Stimulated activated CD4-positive, alpha-beta T cell treated with anti-CD3 and anti-CD28 coated beads, TNF-alpha, amount 100 ng/mL, for 48 hours (primary cell): ENCODE measurements around the gene BCAS3.

ENCODE experiments used
- DNase-seq, 3 donors: peaks; one replicate each; pipeline ENCODE4 v3.0.0-alpha.2; 2020; ENCODE audit warnings: low read depth in 3 of 3

BCAS3 gene

GRCh38 chr17:61064087-61064951 lies 386.7 kb downstream of the BCAS3 start:
- DNase-seq: no peak

GRCh38 chr17:61065263-61065773 lies 387.7 kb downstream of the BCAS3 start:
- DNase-seq: no peak

DNA sequence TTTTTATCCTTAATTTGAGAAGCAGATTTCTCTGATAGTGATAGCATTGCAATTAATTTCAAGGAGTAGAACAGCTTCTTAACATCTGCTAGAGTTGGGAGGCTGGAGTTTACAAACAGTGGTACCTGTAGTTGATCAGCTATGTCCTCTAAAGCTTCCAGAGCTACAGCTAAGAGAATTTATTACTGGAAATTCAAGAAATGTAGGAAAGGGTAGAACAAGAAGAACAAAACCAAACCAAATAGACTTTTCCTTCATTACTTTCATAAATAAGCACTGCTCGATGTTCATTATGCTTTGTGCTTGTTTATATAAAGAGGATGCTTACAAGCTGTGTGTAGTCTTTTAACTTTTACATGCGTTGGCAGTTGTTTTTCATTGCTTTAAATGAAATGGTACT lies 388.4 kb downstream of the BCAS3 start:
- DNase-seq: no peak

DNA sequence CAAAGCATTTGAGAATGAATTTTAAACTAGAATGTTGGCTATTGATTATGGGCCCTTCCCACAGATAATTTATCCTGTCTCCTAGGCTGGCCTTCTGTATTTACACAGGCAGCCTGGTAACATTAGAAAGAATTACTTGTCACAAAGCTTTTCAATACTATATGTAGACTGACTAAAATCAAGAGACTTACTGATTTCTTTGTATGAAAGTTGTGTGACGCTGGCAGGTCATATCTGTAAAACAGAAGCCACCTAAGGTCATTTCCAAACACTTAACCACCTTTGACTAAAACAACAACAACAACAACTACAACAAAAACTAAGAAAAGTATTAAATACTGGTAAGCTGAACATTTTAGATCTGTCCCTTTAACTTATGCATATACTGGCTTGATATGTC lies 393.0 kb downstream of the BCAS3 start:
- DNase-seq: no peak

DNA sequence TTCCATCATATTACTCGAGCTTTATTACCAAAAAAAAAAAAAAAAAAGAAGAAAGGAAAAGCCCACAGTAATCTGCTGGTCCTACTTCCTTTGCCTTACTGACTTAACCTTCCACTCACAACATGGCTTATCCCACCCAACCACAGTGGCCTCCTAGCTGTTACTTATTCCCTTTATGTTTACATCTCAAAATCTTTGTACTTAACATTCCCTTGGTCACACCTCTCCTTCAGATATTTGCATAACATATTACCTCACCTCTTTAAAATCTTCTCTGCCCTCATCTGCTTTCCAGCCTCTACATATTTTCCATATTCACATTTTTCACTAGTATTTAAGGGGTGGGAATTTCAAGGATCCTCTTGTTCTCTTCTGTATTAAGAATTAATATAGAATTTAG lies 395.0 kb downstream of the BCAS3 start:
- no peak for DNase-seq

DNA sequence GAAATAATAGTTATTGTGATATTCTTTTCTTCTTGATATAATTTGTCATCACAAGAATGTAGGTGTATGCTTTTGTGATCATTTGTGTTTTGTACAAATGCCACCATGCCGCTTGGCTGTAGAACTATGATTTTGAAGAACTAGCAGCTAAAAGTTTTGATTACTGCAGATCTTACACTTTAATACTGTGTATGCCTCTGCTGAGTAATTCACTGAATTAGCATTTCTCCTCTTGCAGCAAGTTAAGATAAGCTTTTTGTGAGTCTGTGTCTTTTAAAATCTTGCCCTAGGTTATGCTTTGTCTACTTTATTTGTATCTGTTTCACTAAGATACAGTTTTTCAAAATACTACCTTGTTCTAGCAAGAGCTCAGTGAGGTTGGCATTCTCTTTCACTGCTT lies 395.5 kb downstream of the BCAS3 start:
- DNase-seq: no peak

- DNase-seq: no peak
Observed at GRCh38 chr17:61073799-61074513, 396.3 kb downstream of the BCAS3 start.

DNA sequence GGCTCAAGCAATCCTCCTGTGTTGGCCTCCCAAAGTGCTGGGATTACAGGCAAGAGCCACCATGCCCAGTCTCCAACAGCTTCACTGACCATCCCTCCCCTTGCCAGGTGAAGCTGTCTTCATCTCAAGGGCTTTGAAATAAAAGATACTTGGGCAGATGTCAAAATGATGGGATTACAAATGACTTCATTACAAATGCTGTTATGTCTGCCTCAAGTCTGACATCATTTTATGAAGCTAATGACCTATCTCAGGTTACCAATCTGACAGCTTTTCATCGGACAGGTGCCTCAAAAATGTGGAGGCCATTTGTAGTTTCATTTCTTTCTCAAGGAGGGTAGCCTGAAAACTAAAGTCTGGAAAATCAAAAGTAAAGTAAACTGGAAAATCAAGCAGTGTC lies 398.3 kb downstream of the BCAS3 start:
- DNase-seq: no peak

GRCh38 chr17:61076621-61077031 lies 399.0 kb downstream of the BCAS3 start:
- DNase-seq: no peak

- no peak for DNase-seq
Observed at GRCh38 chr17:61081959-61082358, 404.3 kb downstream of the BCAS3 start.

DNA sequence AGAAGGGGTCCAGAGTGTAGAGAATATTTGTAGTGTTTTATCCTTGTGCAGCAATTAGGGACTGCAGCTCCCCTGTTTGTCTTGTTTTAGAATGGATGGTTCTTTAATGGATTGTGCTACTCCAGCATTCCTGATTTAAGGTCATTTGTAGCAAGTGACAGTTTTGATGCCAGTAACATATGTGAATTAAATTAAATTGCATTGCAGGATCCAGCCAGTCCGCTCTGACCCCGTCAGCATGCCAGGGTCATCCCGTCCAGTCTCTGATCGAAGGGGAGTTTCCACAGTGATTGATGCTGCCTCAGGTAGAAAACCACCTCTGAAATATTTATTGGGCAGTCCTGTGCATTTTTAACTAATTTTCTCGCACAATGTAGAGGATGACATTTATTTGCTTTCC lies 406.6 kb downstream of the BCAS3 start:
- DNase-seq: no peak

DNA sequence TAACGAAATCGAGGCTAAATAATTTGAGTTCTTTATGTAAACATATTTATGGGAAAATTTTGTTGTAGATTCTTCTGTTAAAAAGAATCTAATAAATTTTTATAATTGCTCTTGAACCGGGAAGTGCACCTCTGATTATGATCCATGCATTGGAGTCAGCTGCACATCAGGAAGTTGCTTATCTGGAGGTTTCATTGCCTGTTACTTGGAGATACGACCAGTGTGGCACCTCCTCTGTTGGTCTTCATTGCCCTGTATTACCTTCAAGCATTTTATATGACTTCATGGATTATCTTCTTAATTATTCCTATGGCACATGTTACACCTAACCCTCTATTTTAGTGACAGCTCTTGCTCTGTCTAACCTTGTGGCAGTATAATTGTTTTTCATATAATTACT lies 409.4 kb downstream of the BCAS3 start:
- DNase-seq: no peak

DNA sequence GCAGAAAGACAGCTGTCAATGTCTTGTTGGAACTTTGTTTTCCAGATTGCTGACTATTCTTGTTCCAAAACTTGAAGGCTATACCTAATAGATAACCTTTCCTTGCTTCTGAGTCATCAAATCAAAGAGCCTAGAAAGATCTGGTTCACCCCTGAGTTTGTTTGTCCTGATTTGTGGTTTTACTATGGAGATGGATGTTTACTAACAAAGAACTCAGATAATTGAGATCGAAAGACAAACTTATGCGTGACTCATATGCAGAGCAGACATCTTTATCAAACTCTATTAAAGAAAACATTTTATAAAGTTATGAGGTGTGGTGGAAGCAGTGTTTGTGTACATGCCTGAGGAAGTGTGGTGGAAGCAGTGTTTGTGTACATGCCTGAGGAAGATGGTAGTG lies 410.9 kb downstream of the BCAS3 start:
- no peak for DNase-seq

GRCh38 chr17:61091096-61091495 lies 413.4 kb downstream of the BCAS3 start:
- DNase-seq: no peak

GRCh38 chr17:61097781-61098180 lies 420.1 kb downstream of the BCAS3 start:
- DNase-seq: no peak

GRCh38 chr17:61106354-61106753 lies 428.7 kb downstream of the BCAS3 start:
- DNase-seq: no peak

GRCh38 chr17:61116577-61116976 lies 438.9 kb downstream of the BCAS3 start:
- DNase-seq: no peak

DNA sequence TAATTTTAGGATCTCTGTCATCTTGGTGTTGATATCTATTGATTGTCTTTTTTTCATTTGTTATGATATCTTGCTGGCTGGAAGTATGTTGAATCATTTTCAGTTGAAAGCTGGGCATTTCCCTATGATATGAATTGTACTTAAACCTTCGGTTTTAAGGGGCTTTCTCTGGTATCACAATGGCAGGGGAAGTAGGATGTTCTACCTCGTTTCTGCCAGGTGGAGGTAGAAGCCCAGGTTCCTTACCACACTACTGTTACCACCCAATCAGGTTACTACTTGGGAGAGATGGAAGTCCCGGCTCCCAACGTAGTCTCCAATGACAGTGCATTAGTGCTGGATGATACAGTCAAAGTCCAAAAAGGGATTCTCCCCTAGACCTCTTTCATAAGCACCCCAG lies 440.3 kb downstream of the BCAS3 start:
- no peak for DNase-seq

DNA sequence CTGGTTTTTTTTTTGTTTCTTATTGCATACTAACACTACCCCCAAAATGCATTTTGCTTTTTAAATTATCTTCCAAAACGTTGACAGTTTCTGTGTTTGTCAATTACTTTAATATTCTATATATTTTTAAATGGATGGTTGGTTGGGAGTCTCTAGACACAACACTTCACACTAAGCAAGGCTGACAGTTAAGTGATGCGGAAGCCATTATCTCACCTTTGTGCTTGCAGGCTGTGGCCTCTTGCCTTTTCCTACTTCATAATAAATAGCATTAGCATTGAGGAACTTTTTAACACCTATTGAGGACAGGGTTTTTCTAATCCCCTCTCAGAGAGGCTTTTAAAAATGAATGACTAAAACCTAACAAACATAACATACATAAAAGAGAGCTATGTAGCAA lies 441.2 kb downstream of the BCAS3 start:
- DNase-seq: no peak

DNA sequence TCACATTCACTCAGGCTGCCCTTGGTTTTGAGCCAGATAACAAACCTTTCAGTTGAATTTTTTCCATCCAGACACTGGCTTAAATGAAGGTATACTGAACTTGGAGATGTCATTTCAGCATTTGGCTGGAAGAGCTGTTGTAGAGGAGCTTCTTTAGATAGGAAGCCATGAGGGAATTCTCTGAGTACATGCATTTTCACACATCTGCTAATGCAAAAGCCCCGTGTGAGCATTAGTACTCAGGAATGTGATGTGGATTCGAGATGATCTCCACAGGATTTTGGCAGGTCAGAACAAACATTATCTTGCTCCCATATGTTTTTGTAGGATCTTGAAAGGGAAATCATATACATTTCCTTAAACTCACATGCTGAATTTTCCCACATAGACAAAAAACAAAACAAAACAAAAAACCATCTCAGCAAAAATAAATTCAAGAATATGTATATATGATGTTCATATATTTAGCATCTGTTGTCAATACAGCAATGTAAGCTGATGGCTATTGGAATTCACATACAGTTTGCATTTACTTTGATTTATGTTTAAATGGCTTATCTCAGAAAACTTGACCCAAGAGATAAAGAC lies 444.8 kb downstream of the BCAS3 start:
- no peak for DNase-seq

- DNase-seq: no peak
Observed at GRCh38 chr17:61124562-61124961, 446.9 kb downstream of the BCAS3 start.

- no peak for DNase-seq
Observed at GRCh38 chr17:61126473-61127249, 449.0 kb downstream of the BCAS3 start.
